Heart right ventricle (tissue), 16 donors: Measurements from ENCODE around the gene EFCAB12. TPM values are rescaled to one million over a fixed set of nuclear protein-coding genes. Genes with fewer than 3 reads are reported as not detected.

Experiments used
- ATAC-seq, 8 donors: fragments of 200-7000 bp; cut with Tn5 transposase; one replicate each; pipeline ENCODE4 v1.9.1; 2020; ENCODE audit warnings: mild to moderate bottlenecking in 8 of 8, moderate library complexity in 8 of 8, moderate number of reproducible peaks in 1 of 8
- DNase-seq, 2 donors: peaks; one replicate each; pipeline ENCODE4 v3.0.0-alpha.2; 2020
- H3K27ac ChIP-seq, 10 donors: fragments of 200-600 bp; sonication (generic) in 2 of 10; one replicate each; pipeline versions ENCODE4 v1.5.0 to v1.8.0; 2020 to 2022; ENCODE audit warnings: mild to moderate bottlenecking in 3 of 10
- H3K27me3 ChIP-seq, 7 donors: fragments of 200-600 bp; one replicate each; pipeline ENCODE4 v1.8.0; 2021 to 2022; ENCODE audit warnings: mild to moderate bottlenecking in 2 of 7
- H3K36me3 ChIP-seq, 9 donors: fragments of 200-600 bp; sonication (generic) in 1 of 9; one replicate each; pipeline versions ENCODE4 v1.5.0 to v1.8.0; 2020 to 2022; ENCODE audit warnings: mild to moderate bottlenecking in 2 of 9
- H3K4me1 ChIP-seq, 9 donors: fragments of 200-600 bp; sonication (generic) in 1 of 9; one replicate each; pipeline versions ENCODE4 v1.5.0 to v1.8.0; 2020 to 2022; ENCODE audit warnings: mild to moderate bottlenecking in 4 of 9
- H3K4me3 ChIP-seq, 10 donors: fragments of 200-600 bp; sonication (generic) in 2 of 10; one replicate each; pipeline versions ENCODE4 v1.5.0 to v1.8.0; 2020 to 2022; ENCODE audit warnings: mild to moderate bottlenecking in 7 of 10, moderate library complexity in 2 of 10
- H3K9me3 ChIP-seq, 11 donors: fragments of 200-600 bp in 10 of 11; sonication (generic) in 2 of 11; one replicate each; pipeline versions ENCODE4 v1.5.0 to v1.8.0; 2013 to 2022; ENCODE audit warnings: mild to moderate bottlenecking in 2 of 11, control low read depth in 1 of 11, moderate library complexity in 1 of 11
- CTCF ChIP-seq, 9 donors: fragments of 200-600 bp; sonication (generic) in 2 of 9; IDR thresholded peaks; one replicate each; pipeline versions ENCODE4 v1.5.0 to v1.8.0; 2021 to 2022; ENCODE audit warnings: antibody characterized with exemption in 9 of 9, mild to moderate bottlenecking in 5 of 9, moderate library complexity in 1 of 9
- WGBS, 2 donors: extraction: QIAGEN DNeasy Blood & Tissue Kit; methylation state at CpG; one replicate each; pipeline ENCODE4 v1.1.7; 2013; ENCODE audit warnings: inconsistent platforms in 1 of 2; 5-methylcytosine and 5-hydroxymethylcytosine counted together
- intact Hi-C, 10 donors: fragments of 100-400 bp; cut with DNase I; formaldehyde crosslinking; loops; one replicate each; pipeline versions ENCODE4 v1.11.1 to v1.14.2; 2022
- polyA plus RNA-seq, 2 donors: library from polyadenylated mRNA; stranded (reverse); fragments of 200-250 nt; gene quantifications; one replicate each; pipeline ENCODE4 v1.2.3, GENCODE V29; 2013
- total RNA-seq, 10 donors: library from RNA; stranded (reverse); fragmentation: NEBNext Ultra II Directional in 3 of 10; extraction: Animal tissue kit (Norgen Biotek cat#: 25700) in 3 of 10; gene quantifications; one replicate each; pipeline versions ENCODE4 v1.2.1 to v1.2.4, GENCODE V29; 2021 to 2023
- donor health status: Arrhythmogenic right ventricular cardiomyopathy.
- donor health status: ischemic (EF 13 %, LVEDD 7.1; RV severe dilation, severe dysfunction).
- donor health status: healthy with polysubstance abuse.
- donor health status: DM: no; HTN: yes; CAD: no.
- donor health status: DM: no; HTN: no; CAD: no.
- donor health status: ischemic (EF 25% LVEDD 6.9; RV normal size, moderate dysfunction).
- donor health status: ischemic (EF 25% LVEDD 5.7; RV mildly dilated, moderate dysfunction).
- donor health status: healthy.
- donor health status: DM: yes; HTN: yes; CAD: no.
- donor health status: Ischemic cardiomyopathy.
- donor health status: ischemic (EF 35%, LVEDD 5.7; RV mildly dilated, moderate dysfunction).
- donor health status: nonischemic (EF 11% LVEDD 7.7; RV severe dilation, severe dysfunction).
- donor health status: DM: yes; HTN: yes; CAD: no.
- donor health status: PGD.
- donor health status: ischemic (EF 29% LVEDD 5.4; RV normal size, mild dysfunction).
- donor health status: nonischemic (EF 23%, LVEDD 6.1; RV moderate dilation, normal function).

Gene EFCAB12
- total and polyA plus RNA-seq, 12 donors, result 0.10 to 0.23 (median 0.15) TPM; not detected in 7

GRCh38 chr3:129470861-129471260 lies 42.4 kb upstream of the EFCAB12 start:
- intact Hi-C loops, result no loop called here
- no peak for ATAC-seq
- Histone ChIP-seq H3K4me3 (no peak overlapping the region), H3K9me3 (no peaks in the 10 kb centered on the region), H3K27me3 (no peaks in the 10 kb centered on the region), H3K27ac (no peak overlapping the region), H3K36me3 (peaks cover 0 to 40% (median under 1%) of the 10 kb centered on the region in 9 donors), H3K4me1 (peaks cover 3 to 21% (median 14%) of the 10 kb centered on the region in 9 donors)
- TF ChIP-seq CTCF (IDR thresholded peaks at IDR 0.05), result no peak
- WGBS, 2 donors, result 99% methylated on average over 2 of the region's 2 CpGs
- DNase-seq, result no peak

- Histone ChIP-seq H3K36me3 (peaks cover 0 to 46% (median 0%) of the 10 kb centered on the region in 9 donors), H3K27me3 (no peaks in the 10 kb centered on the region), H3K4me3 (no peak overlapping the region), H3K27ac (peak overlapping the region; percentile 16 to 78 (median 70)), H3K9me3 (no peaks in the 10 kb centered on the region), H3K4me1 (peaks cover 3 to 21% (median 14%) of the 10 kb centered on the region in 9 donors)
- WGBS, 2 donors, result 23 to 31% methylated on average over 2 of the region's 2 CpGs
- TF ChIP-seq CTCF (IDR thresholded peaks at IDR 0.05), result no peak
- peak in 1 of 2 donors; percentile 26 for DNase-seq
- ATAC-seq, result peak; percentile 64 to 96 (median 90)
- intact Hi-C loops, result no loop called here
Measured at GRCh38 chr3:129469026-129469425, 40.6 kb upstream of the EFCAB12 start.

DNA sequence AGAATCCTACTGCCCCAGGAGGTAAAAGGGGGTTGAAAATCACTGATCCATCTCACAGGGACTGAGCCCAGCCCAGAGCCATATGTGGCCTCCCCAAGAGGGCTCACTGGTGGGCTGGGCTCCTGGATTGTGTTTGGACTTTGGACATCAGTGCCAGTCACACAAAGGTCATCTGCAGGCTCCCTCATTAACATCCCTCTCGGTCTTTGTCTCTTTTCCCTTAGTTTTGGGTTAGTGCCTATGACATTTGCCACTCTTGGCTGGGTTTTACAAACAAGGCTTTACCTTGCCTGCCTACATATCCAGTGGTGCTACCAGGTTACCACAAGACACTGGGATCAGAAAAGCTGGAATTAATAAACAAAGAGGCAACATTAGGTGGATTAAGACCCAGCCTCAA lies 39.5 kb upstream of the EFCAB12 start:
- H3K4me1 ChIP-seq, result peaks cover 3 to 21% (median 14%) of the 10 kb centered on the region in 9 donors
- peaks cover 0 to 51% (median 4%) of the 10 kb centered on the region in 9 donors for H3K36me3 ChIP-seq
- intact Hi-C loops, result no loop called here
- H3K9me3 ChIP-seq, result no peaks in the 10 kb centered on the region
- ATAC-seq (no peak), DNase-seq (no peak)
- no peak overlapping the region for H3K4me3 ChIP-seq
- no peaks in the 10 kb centered on the region for H3K27me3 ChIP-seq
- 82 to 84% methylated on average over 1 of the region's 1 CpG for WGBS, 2 donors
- no peak for TF ChIP-seq CTCF (IDR thresholded peaks at IDR 0.05)
- peak overlapping the region in 2 of 10 donors; percentile 56 to 71 for H3K27ac ChIP-seq

GRCh38 chr3:129463716-129464115 lies 35.3 kb upstream of the EFCAB12 start:
- no peak for DNase-seq
- no peaks in the 10 kb centered on the region for H3K27me3 ChIP-seq
- peaks cover 3 to 28% (median 17%) of the 10 kb centered on the region in 9 donors for H3K4me1 ChIP-seq
- H3K4me3 ChIP-seq, result no peak overlapping the region
- 75 to 79% methylated on average over 4 of the region's 4 CpGs for WGBS, 2 donors
- no peak for TF ChIP-seq CTCF (IDR thresholded peaks at IDR 0.05)
- H3K27ac ChIP-seq, result peak overlapping the region in 1 of 10 donors; percentile 24
- peaks cover 0 to 41% (median 6%) of the 10 kb centered on the region in 9 donors for H3K36me3 ChIP-seq
- intact Hi-C loops, result no loop called here
- no peak for ATAC-seq
- H3K9me3 ChIP-seq, result no peaks in the 10 kb centered on the region
